DND-41 (cell line): Measurements from ENCODE around the gene PRDM15.

ENCODE experiments used
- EZH2 ChIP-seq: IDR thresholded peaks from 3 replicates; pipeline ENCODE4 v1.6.1; 2012; ENCODE audit warnings: borderline replicate concordance, low read depth, mild to moderate bottlenecking, moderate library complexity, low read length, inconsistent platforms; ENCODE audit not compliant: severe bottlenecking
- TF ChIP-seq, protein P1 (sequence below): IDR thresholded peaks from 2 replicates; pipeline ENCODE4 v1.5.1; 2012; ENCODE audit warnings: borderline replicate concordance, low read length, moderate library complexity, mild to moderate bottlenecking; ENCODE audit not compliant: poor library complexity, severe bottlenecking; ENCODE audit errors: extremely low read depth

DNA sequence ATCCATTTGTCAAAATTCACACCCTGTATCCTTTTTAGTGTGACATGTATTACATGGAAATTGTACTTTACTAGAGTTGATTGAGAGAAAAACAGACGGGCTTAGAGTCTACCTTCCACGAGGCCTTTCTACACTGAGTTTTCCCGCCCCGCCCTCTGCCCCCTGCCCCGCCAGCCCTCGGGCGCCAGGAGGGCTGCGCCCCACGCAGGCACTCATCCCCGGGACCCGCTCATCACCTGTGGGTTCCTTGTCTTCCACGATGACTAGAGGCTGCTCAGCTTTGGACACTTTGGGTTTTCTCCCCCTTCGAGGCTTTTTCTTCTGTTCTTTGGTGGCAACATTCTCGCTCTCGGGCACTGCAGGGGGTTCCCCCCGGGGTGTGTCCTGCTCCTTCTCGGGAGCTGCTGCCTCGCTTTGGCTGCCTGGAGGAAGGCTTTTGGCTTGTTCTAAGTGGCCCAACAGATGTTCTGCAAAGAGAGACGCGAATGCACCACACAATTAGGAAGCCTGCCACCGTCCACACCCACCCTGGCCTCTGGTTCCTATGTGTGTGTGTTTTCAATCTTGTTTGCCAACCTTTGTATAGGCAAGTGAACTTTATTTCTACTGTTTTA lies 39.6 kb downstream of the PRDM15 start:
- TF ChIP-seq, protein P1, sequence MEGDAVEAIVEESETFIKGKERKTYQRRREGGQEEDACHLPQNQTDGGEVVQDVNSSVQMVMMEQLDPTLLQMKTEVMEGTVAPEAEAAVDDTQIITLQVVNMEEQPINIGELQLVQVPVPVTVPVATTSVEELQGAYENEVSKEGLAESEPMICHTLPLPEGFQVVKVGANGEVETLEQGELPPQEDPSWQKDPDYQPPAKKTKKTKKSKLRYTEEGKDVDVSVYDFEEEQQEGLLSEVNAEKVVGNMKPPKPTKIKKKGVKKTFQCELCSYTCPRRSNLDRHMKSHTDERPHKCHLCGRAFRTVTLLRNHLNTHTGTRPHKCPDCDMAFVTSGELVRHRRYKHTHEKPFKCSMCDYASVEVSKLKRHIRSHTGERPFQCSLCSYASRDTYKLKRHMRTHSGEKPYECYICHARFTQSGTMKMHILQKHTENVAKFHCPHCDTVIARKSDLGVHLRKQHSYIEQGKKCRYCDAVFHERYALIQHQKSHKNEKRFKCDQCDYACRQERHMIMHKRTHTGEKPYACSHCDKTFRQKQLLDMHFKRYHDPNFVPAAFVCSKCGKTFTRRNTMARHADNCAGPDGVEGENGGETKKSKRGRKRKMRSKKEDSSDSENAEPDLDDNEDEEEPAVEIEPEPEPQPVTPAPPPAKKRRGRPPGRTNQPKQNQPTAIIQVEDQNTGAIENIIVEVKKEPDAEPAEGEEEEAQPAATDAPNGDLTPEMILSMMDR: no peak
- TF ChIP-seq EZH2: no peak
